Thymus (tissue), 11 donors: Measurements from ENCODE around the gene SCYL1. TPM values are rescaled to one million over a fixed set of nuclear protein-coding genes. Genes with fewer than 3 reads are reported as not detected.

Source experiments
- DNase-seq, 9 donors: peaks; one replicate each; pipeline ENCODE4 v3.0.0-alpha.2; 2013; ENCODE audit warnings: low spot score in 9 of 9, low read depth in 6 of 9, missing footprints in 1 of 9
- H3K27ac ChIP-seq, 2 donors: one replicate each; pipeline ENCODE4 v1.5.1; 2013; ENCODE audit warnings: control low read depth in 1 of 2, low read depth in 1 of 2, low read length in 1 of 2, mild to moderate bottlenecking in 1 of 2, moderate library complexity in 1 of 2
- H3K27me3 ChIP-seq, 2 donors: one replicate each; pipeline ENCODE4 v1.5.1; 2013; ENCODE audit warnings: low read length in 1 of 2; ENCODE audit not compliant: control insufficient read depth in 2 of 2, insufficient read depth in 1 of 2
- H3K36me3 ChIP-seq, 2 donors: one replicate each; pipeline ENCODE4 v1.5.1; 2013; ENCODE audit warnings: low read length in 1 of 2, mild to moderate bottlenecking in 1 of 2, moderate library complexity in 1 of 2; ENCODE audit not compliant: control insufficient read depth in 2 of 2, insufficient read depth in 2 of 2
- H3K4me1 ChIP-seq, 2 donors: one replicate each; pipeline ENCODE4 v1.5.1; 2013; ENCODE audit warnings: low read length in 2 of 2; ENCODE audit not compliant: control insufficient read depth in 2 of 2, insufficient read depth in 2 of 2
- H3K4me3 ChIP-seq, 2 donors: one replicate each; pipeline ENCODE4 v1.5.1; 2013; ENCODE audit warnings: low read length in 2 of 2, control low read depth in 1 of 2, mild to moderate bottlenecking in 1 of 2
- H3K9me3 ChIP-seq, 2 donors: one replicate each; pipeline ENCODE4 v1.5.1; 2013; ENCODE audit warnings: low read length in 1 of 2, mild to moderate bottlenecking in 1 of 2; ENCODE audit not compliant: control insufficient read depth in 2 of 2, insufficient read depth in 1 of 2
- WGBS: extraction: QIAGEN DNeasy Blood & Tissue Kit; methylation state at CpG from one replicate; pipeline ENCODE4 v1.1.7; 2013; 5-methylcytosine and 5-hydroxymethylcytosine counted together
- polyA plus RNA-seq: library from polyadenylated mRNA; stranded (reverse); fragments of 200-250 nt; gene quantifications from one replicate; pipeline ENCODE4 v1.2.3, GENCODE V29; 2013
- total RNA-seq: library from RNA; stranded (reverse); fragments of 120-200 nt; gene quantifications from one replicate; pipeline ENCODE4 v1.2.4, GENCODE V29; 2013
- donor health status: healthy.

SCYL1 gene
- total and polyA plus RNA-seq, 2 donors, result 41.0 to 68.1 TPM

GRCh38 chr11:65537620-65538231, 12.8 kb downstream of the SCYL1 start:
- Histone ChIP-seq H3K36me3 (peaks cover 42 to 57% of the 10 kb centered on the region in 2 donors), H3K4me3 (no peak overlapping the region), H3K27ac (no peak overlapping the region), H3K9me3 (no peaks in the 10 kb centered on the region), H3K4me1 (peaks cover 9 to 27% of the 10 kb centered on the region in 2 donors), H3K27me3 (peaks cover 0 to 3% of the 10 kb centered on the region in 2 donors)
- 96% methylated on average over 18 of the region's 18 CpGs for WGBS
- no peak for DNase-seq

GRCh38 chr11:65538232-65538914, 13.5 kb downstream of the SCYL1 start:
- peaks cover 0 to 3% of the 10 kb centered on the region in 2 donors for H3K27me3 ChIP-seq
- WGBS, result 95% methylated on average over 43 of the region's 43 CpGs
- no peaks in the 10 kb centered on the region for H3K9me3 ChIP-seq
- H3K36me3 ChIP-seq, result peaks cover 37 to 51% of the 10 kb centered on the region in 2 donors
- DNase-seq, result no peak
- no peak overlapping the region for H3K27ac ChIP-seq
- H3K4me3 ChIP-seq, result no peak overlapping the region
- H3K4me1 ChIP-seq, result peaks cover 9 to 27% of the 10 kb centered on the region in 2 donors

GRCh38 chr11:65538915-65539743, 14.2 kb downstream of the SCYL1 start:
- Histone ChIP-seq H3K27me3 (peaks cover 0 to 3% of the 10 kb centered on the region in 2 donors), H3K9me3 (no peaks in the 10 kb centered on the region), H3K27ac (peak overlapping the region in 1 of 2 donors; percentile 77), H3K4me1 (peaks cover 9 to 27% of the 10 kb centered on the region in 2 donors), H3K36me3 (peaks cover 36 to 48% of the 10 kb centered on the region in 2 donors), H3K4me3 (no peak overlapping the region)
- 96% methylated on average over 92 of the region's 92 CpGs for WGBS
- no peak for DNase-seq

- H3K27me3 ChIP-seq, result peaks cover 0 to 3% of the 10 kb centered on the region in 2 donors
- H3K4me3 ChIP-seq, result peak overlapping the region; percentile 59 to 64
- H3K9me3 ChIP-seq, result no peaks in the 10 kb centered on the region
- WGBS, result 29% methylated on average over 60 of the region's 60 CpGs
- peaks cover 36 to 48% of the 10 kb centered on the region in 2 donors for H3K36me3 ChIP-seq
- H3K27ac ChIP-seq, result peak overlapping the region; percentile 77 to 90
- H3K4me1 ChIP-seq, result peaks cover 9 to 27% of the 10 kb centered on the region in 2 donors
- no peak for DNase-seq
These were observed 14.9 kb downstream of the SCYL1 start for GRCh38 chr11:65539744-65540289.

GRCh38 chr11:65540290-65541092, 15.6 kb downstream of the SCYL1 start:
- peak overlapping the region; percentile 77 to 90 for H3K27ac ChIP-seq

GRCh38 chr11:65541093-65541982, 16.5 kb downstream of the SCYL1 start:
- DNase-seq, result no peak
- 50% methylated on average over 18 of the region's 18 CpGs for whole genome bisulfite sequencing
- Histone ChIP-seq H3K27ac (peak overlapping the region; percentile 77 to 83), H3K9me3 (no peaks in the 10 kb centered on the region), H3K4me1 (peaks cover 18 to 41% of the 10 kb centered on the region in 2 donors), H3K36me3 (peaks cover 24 to 35% of the 10 kb centered on the region in 2 donors), H3K27me3 (peaks cover 0 to 3% of the 10 kb centered on the region in 2 donors), H3K4me3 (peak overlapping the region; percentile 59 to 64)

More at GRCh38 chr11:65540290-65541092, 15.6 kb downstream of the SCYL1 start:
- Histone ChIP-seq H3K4me3 (peak overlapping the region; percentile 59 to 64), H3K27me3 (peaks cover 0 to 3% of the 10 kb centered on the region in 2 donors), H3K9me3 (no peaks in the 10 kb centered on the region), H3K4me1 (peaks cover 14 to 32% of the 10 kb centered on the region in 2 donors), H3K36me3 (peaks cover 31 to 42% of the 10 kb centered on the region in 2 donors)
- DNase-seq, result peak in 7 of 9 donors; percentile 73 to 92 (median 79)
- WGBS, result under 1% methylated on average over 78 of the region's 78 CpGs

GRCh38 chr11:65542738-65543390, 18.0 kb downstream of the SCYL1 start:
- Histone ChIP-seq H3K27ac (no peak overlapping the region), H3K4me3 (no peak overlapping the region), H3K4me1 (peaks cover 28 to 55% of the 10 kb centered on the region in 2 donors), H3K36me3 (peaks cover 11 to 20% of the 10 kb centered on the region in 2 donors), H3K9me3 (no peaks in the 10 kb centered on the region), H3K27me3 (peaks cover 0 to 3% of the 10 kb centered on the region in 2 donors)
- no peak for DNase-seq
- 98% methylated on average over 3 of the region's 3 CpGs for WGBS
